Erythroblast (primary cell): ENCODE measurements around the gene CPNE2.

Experiments
- GATA1 ChIP-seq: IDR thresholded peaks from 2 replicates; pipeline ENCODE4 v1.6.1; 2011; ENCODE audit warnings: low read depth, mild to moderate bottlenecking, control low read depth, low read length, moderate library complexity
- POLR2A ChIP-seq: IDR thresholded peaks from 2 replicates; pipeline ENCODE4 v1.6.1; 2011; ENCODE audit warnings: mild to moderate bottlenecking, low read length

DNA sequence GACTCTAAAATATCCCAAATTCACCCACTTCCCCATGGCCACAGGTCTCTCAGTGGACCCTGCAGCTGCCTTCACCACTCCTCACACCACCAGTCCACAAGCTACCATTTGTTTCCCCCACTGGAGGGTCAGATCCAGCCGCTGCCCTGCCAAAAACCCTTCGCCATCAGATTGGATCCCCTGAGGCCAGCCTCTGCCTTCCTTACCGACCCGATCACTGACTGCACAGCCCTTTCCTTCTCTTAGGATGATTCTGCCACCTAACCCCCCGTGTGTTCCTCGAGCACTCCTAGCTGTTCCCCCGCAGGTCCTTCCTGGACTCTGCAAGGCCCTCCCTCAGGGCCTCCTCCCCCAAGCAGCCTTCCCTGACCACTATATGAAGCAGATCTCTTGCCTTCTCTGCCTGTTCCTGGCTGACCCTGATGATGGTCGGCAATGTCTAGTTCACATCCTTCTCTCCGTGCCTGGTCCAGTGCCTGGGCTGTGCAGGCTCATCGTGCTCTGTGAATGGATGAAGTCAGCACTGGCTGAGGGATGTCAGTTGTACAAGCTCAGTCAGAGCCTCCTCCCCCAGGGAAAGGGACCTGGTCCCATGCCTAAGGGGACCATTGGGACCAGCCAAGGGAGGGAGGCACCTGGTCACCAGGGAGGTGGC lies 46.0 kb downstream of the CPNE2 start:
- TF ChIP-seq POLR2A (no peak), GATA1 (no peak)
